H9 (cell line): ENCODE data around the gene NKIRAS2. TPM values are rescaled to one million over a fixed set of nuclear protein-coding genes. Genes with fewer than 3 reads are reported as not detected.

ENCODE experiments used
- DNase-seq: peaks from one replicate; pipeline ENCODE4 v3.0.0-alpha.2; 2017
- H2AFZ ChIP-seq: one replicate; pipeline ENCODE4 v1.6.1; 2013; ENCODE audit warnings: mild to moderate bottlenecking, low read length, control low read depth, moderate library complexity
- H2AK5ac ChIP-seq: 2 replicates; pipeline ENCODE4 v1.6.1; 2013; ENCODE audit warnings: low read length, control low read depth, mixed read lengths; ENCODE audit not compliant: insufficient read length
- H2BK120ac ChIP-seq: one replicate; pipeline ENCODE4 v1.6.1; 2013; ENCODE audit warnings: low read depth, mild to moderate bottlenecking, low read length, control low read depth, inconsistent platforms; ENCODE audit not compliant: poor library complexity, severe bottlenecking
- H2BK12ac ChIP-seq: 2 replicates; pipeline ENCODE4 v1.6.1; 2013; ENCODE audit warnings: low read length, control low read depth, mixed read lengths, low read depth; ENCODE audit not compliant: insufficient read length
- H2BK15ac ChIP-seq: 2 replicates; pipeline ENCODE4 v1.6.1; 2013; ENCODE audit warnings: low read depth, low read length, control low read depth
- H2BK20ac ChIP-seq: one replicate; pipeline ENCODE4 v1.6.1; 2013; ENCODE audit warnings: low read depth, mild to moderate bottlenecking, low read length, control low read depth, inconsistent platforms; ENCODE audit not compliant: poor library complexity, severe bottlenecking
- H2BK5ac ChIP-seq: 2 replicates; pipeline ENCODE4 v1.6.1; 2013; ENCODE audit warnings: low read length, control low read depth, mixed read lengths; ENCODE audit not compliant: insufficient read length
- H3K14ac ChIP-seq: 2 replicates; pipeline ENCODE4 v1.6.1; 2013; ENCODE audit warnings: low read length, control low read depth; ENCODE audit not compliant: insufficient read depth
- H3K18ac ChIP-seq: 2 replicates; pipeline ENCODE4 v1.6.1; 2013; ENCODE audit warnings: low read depth, mild to moderate bottlenecking, mixed read lengths, low read length, control low read depth; ENCODE audit not compliant: insufficient read length
- H3K23ac ChIP-seq: 2 replicates; pipeline ENCODE4 v1.6.1; 2013; ENCODE audit warnings: low read length, control low read depth, mixed read lengths, low read depth; ENCODE audit not compliant: insufficient read length
- H3K23me2 ChIP-seq: 2 replicates; pipeline ENCODE4 v1.6.1; 2013; ENCODE audit warnings: low read depth, mild to moderate bottlenecking, mixed read lengths, low read length, control low read depth; ENCODE audit not compliant: insufficient read length, poor library complexity, severe bottlenecking
- H3K27ac ChIP-seq: 2 replicates; pipeline ENCODE4 v1.5.1; 2013; ENCODE audit warnings: low read length, control low read depth, mixed read lengths, low read depth; ENCODE audit not compliant: insufficient read length
- H3K27me3 ChIP-seq: 2 replicates; pipeline ENCODE4 v1.6.1; 2013; ENCODE audit warnings: low read length, control low read depth, inconsistent platforms; ENCODE audit not compliant: insufficient read depth
- H3K4ac ChIP-seq: 2 replicates; pipeline ENCODE4 v1.6.1; 2013; ENCODE audit warnings: low read depth, mild to moderate bottlenecking, control low read depth, inconsistent platforms, low read length, moderate library complexity
- H3K4me1 ChIP-seq: 2 replicates; pipeline ENCODE4 v1.6.1; 2013; ENCODE audit warnings: low read length, control low read depth, inconsistent platforms; ENCODE audit not compliant: insufficient read depth
- H3K4me2 ChIP-seq: 2 replicates; pipeline ENCODE4 v1.6.1; 2013; ENCODE audit warnings: low read length, control low read depth, mixed read lengths; ENCODE audit not compliant: insufficient read length, insufficient read depth
- H3K56ac ChIP-seq: 2 replicates; pipeline ENCODE4 v1.6.1; 2013; ENCODE audit warnings: low read depth, mild to moderate bottlenecking, mixed read lengths, low read length, control low read depth; ENCODE audit not compliant: insufficient read length
- H3K79me1 ChIP-seq: 2 replicates; pipeline ENCODE4 v1.6.1; 2013; ENCODE audit warnings: low read depth, mild to moderate bottlenecking, moderate library complexity, low read length, control low read depth, inconsistent platforms; ENCODE audit not compliant: insufficient read depth, poor library complexity, severe bottlenecking
- H3K79me2 ChIP-seq: 2 replicates; pipeline ENCODE4 v1.6.1; 2013; ENCODE audit warnings: low read length, control low read depth, inconsistent platforms; ENCODE audit not compliant: insufficient read depth
- H3K9ac ChIP-seq: 2 replicates; pipeline ENCODE4 v1.6.1; 2013; ENCODE audit warnings: low read length, control low read depth, mixed read lengths; ENCODE audit not compliant: insufficient read length; ENCODE audit errors: extremely low read depth
- H3K9me3 ChIP-seq: one replicate; pipeline ENCODE4 v1.6.1; 2013; ENCODE audit warnings: low read depth, low read length, inconsistent platforms; ENCODE audit not compliant: control insufficient read depth
- H3T11ph ChIP-seq: one replicate; pipeline ENCODE4 v1.6.1; 2013; ENCODE audit warnings: mild to moderate bottlenecking, low read length, control low read depth, inconsistent platforms
- H4K20me1 ChIP-seq: one replicate; pipeline ENCODE4 v1.6.1; 2013; ENCODE audit not compliant: control insufficient read depth, insufficient read length, insufficient read depth
- H4K5ac ChIP-seq: 2 replicates; pipeline ENCODE4 v1.6.1; 2013; ENCODE audit warnings: low read depth, mild to moderate bottlenecking, mixed read lengths, low read length, control low read depth; ENCODE audit not compliant: insufficient read length
- H4K8ac ChIP-seq: replicated peaks from 2 replicates; pipeline ENCODE4 v1.6.1; 2013; ENCODE audit warnings: low read length, control low read depth, mixed read lengths, low read depth; ENCODE audit not compliant: insufficient read length
- H4K91ac ChIP-seq: 2 replicates; pipeline ENCODE4 v1.6.1; 2013; ENCODE audit warnings: low read depth, mild to moderate bottlenecking, moderate library complexity, mixed read lengths, low read length, control low read depth; ENCODE audit not compliant: insufficient read length
- H3K27ac Mint-ChIP-seq, 3 experiments: 2 replicates in 2 of 3; 3 replicates in 1 of 3; pipeline ENCODE4 v1.8.0; 2020 to 2021; ENCODE audit warnings: mixed read lengths in 3 of 3, mild to moderate bottlenecking in 1 of 3, moderate library complexity in 1 of 3
- H3K27me3 Mint-ChIP-seq: 2 replicates; pipeline ENCODE4 v1.8.0; 2021; ENCODE audit warnings: low read depth, mild to moderate bottlenecking, moderate library complexity, mixed read lengths
- H3K36me3 Mint-ChIP-seq, 3 experiments: 2 replicates in 2 of 3; 3 replicates in 1 of 3; pipeline ENCODE4 v1.8.0; 2020 to 2021; ENCODE audit warnings: low read depth in 3 of 3, mixed read lengths in 3 of 3; ENCODE audit not compliant: insufficient read depth in 1 of 3
- H3K4me1 Mint-ChIP-seq, 2 experiments: 2 replicates each; pipeline ENCODE4 v1.8.0; 2020; ENCODE audit warnings: mixed read lengths in 2 of 2
- H3K4me3 Mint-ChIP-seq, 2 experiments: 2 replicates in 1 of 2; 3 replicates in 1 of 2; pipeline ENCODE4 v1.8.0; 2020 to 2021; ENCODE audit warnings: mild to moderate bottlenecking in 2 of 2, mixed read lengths in 2 of 2, moderate library complexity in 1 of 2
- H3K9me3 Mint-ChIP-seq, 2 experiments: 2 replicates in 1 of 2; 3 replicates in 1 of 2; pipeline ENCODE4 v1.8.0; 2020; ENCODE audit warnings: mild to moderate bottlenecking in 2 of 2, mixed read lengths in 2 of 2, moderate library complexity in 1 of 2
- CTCF ChIP-seq: fragments of 200-600 bp; sonication (generic); conservative IDR thresholded peaks from 3 replicates; pipeline ENCODE4 v1.8.0; 2021; ENCODE audit warnings: antibody characterized with exemption, mild to moderate bottlenecking
- WGBS: extraction: QIAGEN DNeasy Blood & Tissue Kit; methylation state at CpG from one replicate; pipeline ENCODE4 v1.1.7; 2013; ENCODE audit warnings: missing lambda C conversion rate, low lambda C conversion rate, mixed read lengths; ENCODE audit not compliant: insufficient read length; ENCODE audit errors: extremely low coverage; 5-methylcytosine and 5-hydroxymethylcytosine counted together
- total RNA-seq: library from RNA; stranded (reverse); gene quantifications from 2 replicates; pipeline ENCODE4 v1.2.1, GENCODE V29; 2021

NKIRAS2 gene
- total RNA-seq, 1 experiment from 2014 or later, result 37.1 TPM

GRCh38 chr17:42034059-42034458 is 14.2 kb downstream of the NKIRAS2 start:
- no peak overlapping the region for H2AK5ac ChIP-seq
- DNase-seq, result no peak
- no CpG with 5 or more reads among the region's 6 CpGs for WGBS
- no peaks in the 10 kb centered on the region for H3K9me3 ChIP-seq
- H3K4me1 Mint-ChIP-seq, result peaks cover 13 to 24% of the 10 kb centered on the region in 2 experiments
- no peak overlapping the region for H3K14ac ChIP-seq
- no peaks in the 10 kb centered on the region for H3K79me2 ChIP-seq
- H2BK12ac ChIP-seq, result no peak overlapping the region
- no peak overlapping the region for H3K27ac Mint-ChIP-seq
- no peak overlapping the region for H3K4me3 Mint-ChIP-seq
- no peaks in the 10 kb centered on the region for H3K79me1 ChIP-seq
- no peak overlapping the region for H2BK15ac ChIP-seq
- H3K36me3 Mint-ChIP-seq, result no peaks in the 10 kb centered on the region
- no peak overlapping the region for H2BK5ac ChIP-seq
- no peak overlapping the region for H4K91ac ChIP-seq
- no peak overlapping the region for H4K5ac ChIP-seq
- H3K27me3 ChIP-seq, result no peaks in the 10 kb centered on the region
- H3K4ac ChIP-seq, result no peak overlapping the region
- H3K9ac ChIP-seq, result no peak overlapping the region
- no peak overlapping the region for H2BK20ac ChIP-seq
- H3K27ac ChIP-seq, result no peak overlapping the region
- H3K23ac ChIP-seq, result no peak overlapping the region
- no peak overlapping the region for H2BK120ac ChIP-seq
- no peaks in the 10 kb centered on the region for H3K4me1 ChIP-seq
- no peak overlapping the region for H2AFZ ChIP-seq
- H3K23me2 ChIP-seq, result no peaks in the 10 kb centered on the region
- TF ChIP-seq CTCF, result no peak
- H4K8ac ChIP-seq, result no peak overlapping the region
- no peaks in the 10 kb centered on the region for H3K9me3 Mint-ChIP-seq
- H3T11ph ChIP-seq, result no peak overlapping the region
- no peak overlapping the region for H3K4me2 ChIP-seq
- no peak overlapping the region for H3K18ac ChIP-seq
- H3K56ac ChIP-seq, result no peak overlapping the region
- peaks cover 1% of the 10 kb centered on the region; the same call in 1 of the 2 replicates for H3K27me3 Mint-ChIP-seq
- H4K20me1 ChIP-seq, result no peaks in the 10 kb centered on the region
